H1 (cell line): ENCODE measurements around the gene CWC27. TPM values are rescaled to one million over a fixed set of nuclear protein-coding genes. Genes with fewer than 3 reads are reported as not detected.

Experiments used
- CTCF ChIA-PET: fragments of 300-600 bp; sonication (Branson Sonifier 250); formaldehyde crosslinking; loops from one replicate; lab custom pipeline; 2021; ENCODE audit not compliant: partially characterized antibody; lab: Charles Lee
- POLR2A ChIA-PET: fragments of 300-600 bp; sonication (Branson Sonifier 250); formaldehyde crosslinking; loops from one replicate; lab custom pipeline; 2021; ENCODE audit warnings: inconsistent platforms; ENCODE audit not compliant: partially characterized antibody; lab: Charles Lee
- DNase-seq, 2 experiments: peaks; one replicate each; pipeline versions ENCODE4 v3.0.0 to v3.0.0-alpha.2; 2010 to 2022; ENCODE audit warnings: low spot score in 2 of 2, low read depth in 1 of 2, mixed read lengths in 1 of 2
- FAIRE-seq: peaks from 2 replicates; lab custom pipeline; 2011; peaks lifted over from hg19 to GRCh38; lab: Jason Lieb, UNC
- H2AFZ ChIP-seq: 2 replicates; pipeline ENCODE4 v1.8.1; 2012; ENCODE audit warnings: low read length, inconsistent platforms
- H2AK5ac ChIP-seq: 2 replicates; pipeline ENCODE4 v1.6.1; 2013; ENCODE audit warnings: low read depth, low read length
- H2BK120ac ChIP-seq: replicated peaks from 2 replicates; pipeline ENCODE3; 2013; ENCODE audit warnings: low read depth, low read length, inconsistent platforms
- H2BK12ac ChIP-seq: 2 replicates; pipeline ENCODE4 v1.6.1; 2013; ENCODE audit warnings: low read depth, low read length
- H2BK15ac ChIP-seq: 2 replicates; pipeline ENCODE4 v1.6.1; 2013; ENCODE audit warnings: low read length
- H2BK20ac ChIP-seq: 2 replicates; pipeline ENCODE4 v1.6.1; 2013; ENCODE audit warnings: low read length
- H2BK5ac ChIP-seq: 2 replicates; pipeline ENCODE4 v1.6.1; 2013; ENCODE audit warnings: low read depth, low read length
- H3K14ac ChIP-seq: 2 replicates; pipeline ENCODE4 v1.6.1; 2013; ENCODE audit warnings: inconsistent platforms; ENCODE audit not compliant: insufficient read length
- H3K18ac ChIP-seq: 2 replicates; pipeline ENCODE4 v1.6.1; 2013; ENCODE audit warnings: low read length; ENCODE audit errors: extremely low read depth
- H3K23ac ChIP-seq: 2 replicates; pipeline ENCODE4 v1.6.1; 2013; ENCODE audit warnings: inconsistent platforms; ENCODE audit not compliant: insufficient read length
- H3K23me2 ChIP-seq: 2 replicates; pipeline ENCODE4 v1.6.1; 2013; ENCODE audit warnings: low read depth, low read length
- H3K27ac ChIP-seq: 2 replicates; pipeline ENCODE4 v1.6.1; 2011; ENCODE audit warnings: low read depth, low read length, inconsistent platforms
- H3K27me3 ChIP-seq, 4 experiments: replicated peaks in 1 of 4; 1 replicate in 1 of 4; 2 replicates in 3 of 4; pipeline versions ENCODE4 v1.6.1 to v1.8.1; 2011 to 2013; ENCODE audit warnings: low read length in 3 of 4, mild to moderate bottlenecking in 3 of 4, inconsistent platforms in 2 of 4, mixed read lengths in 2 of 4, moderate library complexity in 1 of 4; ENCODE audit not compliant: control insufficient read depth in 3 of 4, insufficient read depth in 3 of 4; ENCODE audit errors: extremely low read depth in 1 of 4
- H3K36me3 ChIP-seq, 4 experiments: 2 replicates each; pipeline versions ENCODE4 v1.6.1 to v1.8.1; 2011 to 2013; ENCODE audit warnings: mild to moderate bottlenecking in 4 of 4, low read length in 3 of 4, moderate library complexity in 2 of 4, control low read depth in 1 of 4, inconsistent platforms in 1 of 4; ENCODE audit not compliant: insufficient read depth in 4 of 4, control insufficient read depth in 2 of 4
- H3K4ac ChIP-seq: replicated peaks from 2 replicates; pipeline ENCODE3; 2013; ENCODE audit warnings: low read length, low read depth, mixed read lengths, inconsistent platforms; ENCODE audit not compliant: insufficient read length
- H3K4me1 ChIP-seq, 4 experiments: replicated peaks in 1 of 4; 1 replicate in 1 of 4; 2 replicates in 3 of 4; pipeline versions ENCODE4 v1.6.1 to v1.8.1; 2011 to 2013; ENCODE audit warnings: low read length in 3 of 4, inconsistent platforms in 2 of 4, mixed read lengths in 1 of 4; ENCODE audit not compliant: insufficient read depth in 4 of 4, control insufficient read depth in 3 of 4
- H3K4me2 ChIP-seq, 2 experiments: 2 replicates each; pipeline versions ENCODE4 v1.6.1 to v1.8.1; 2011 to 2013; ENCODE audit warnings: low read depth in 2 of 2, low read length in 2 of 2, control low read depth in 1 of 2, inconsistent platforms in 1 of 2, mild to moderate bottlenecking in 1 of 2; ENCODE audit not compliant: insufficient read depth in 1 of 2
- H3K4me3 ChIP-seq, 4 experiments: fragments of 200-600, 300-600 bp in 1 of 4; sonication (generic), shearing (Covaris generic), sonication (Bioruptor Twin) in 1 of 4; 2 replicates each; pipeline versions ENCODE4 v1.5.1 to v1.8.1; 2011 to 2016; ENCODE audit warnings: low read length in 4 of 4, low read depth in 3 of 4, control low read depth in 2 of 4, inconsistent platforms in 2 of 4, mild to moderate bottlenecking in 2 of 4, mixed read lengths in 1 of 4, moderate library complexity in 1 of 4; ENCODE audit not compliant: insufficient read depth in 2 of 4; ENCODE audit errors: extremely low read depth in 1 of 4
- H3K56ac ChIP-seq: replicated peaks from 2 replicates; pipeline ENCODE3; 2013; ENCODE audit warnings: low read depth, mild to moderate bottlenecking, mixed read lengths, low read length, inconsistent platforms; ENCODE audit not compliant: insufficient read length
- H3K79me1 ChIP-seq: 2 replicates; pipeline ENCODE4 v1.6.1; 2013; ENCODE audit warnings: low read depth, low read length, control low read depth
- H3K79me2 ChIP-seq, 2 experiments: 2 replicates each; pipeline versions ENCODE4 v1.6.1 to v1.8.1; 2012 to 2013; ENCODE audit warnings: low read length in 2 of 2, mild to moderate bottlenecking in 2 of 2, inconsistent platforms in 1 of 2; ENCODE audit not compliant: insufficient read depth in 2 of 2, control insufficient read depth in 1 of 2
- H3K9ac ChIP-seq, 4 experiments: replicated peaks in 1 of 4; 1 replicate in 1 of 4; 2 replicates in 3 of 4; pipeline versions ENCODE4 v1.6.1 to v1.8.1; 2011 to 2013; ENCODE audit warnings: low read depth in 3 of 4, low read length in 3 of 4, control low read depth in 2 of 4, mild to moderate bottlenecking in 2 of 4, moderate library complexity in 2 of 4, inconsistent platforms in 1 of 4; ENCODE audit errors: extremely low read depth in 1 of 4
- H3K9me3 ChIP-seq, 2 experiments: 2 replicates each; pipeline versions ENCODE4 v1.6.1 to v1.8.1; 2012 to 2013; ENCODE audit warnings: mild to moderate bottlenecking in 2 of 2, moderate library complexity in 2 of 2, control low read depth in 1 of 2, inconsistent platforms in 1 of 2, low read depth in 1 of 2, low read length in 1 of 2, mixed read lengths in 1 of 2; ENCODE audit not compliant: insufficient read depth in 2 of 2
- H4K20me1 ChIP-seq, 2 experiments: replicated peaks in 1 of 2; 2 replicates each; pipeline versions ENCODE3 to v1.8.1; 2011 to 2013; ENCODE audit warnings: inconsistent platforms in 2 of 2, low read length in 2 of 2, mild to moderate bottlenecking in 1 of 2; ENCODE audit not compliant: insufficient read depth in 2 of 2, control insufficient read depth in 1 of 2
- H4K5ac ChIP-seq: 2 replicates; pipeline ENCODE4 v1.6.1; 2013; ENCODE audit warnings: low read length, low read depth, mixed read lengths, inconsistent platforms; ENCODE audit not compliant: insufficient read length
- H4K8ac ChIP-seq: 2 replicates; pipeline ENCODE4 v1.8.0; 2013; ENCODE audit warnings: mild to moderate bottlenecking, moderate library complexity, low read length, inconsistent platforms; ENCODE audit not compliant: insufficient read depth; ENCODE audit errors: extremely low read depth
- H4K91ac ChIP-seq: replicated peaks from 2 replicates; pipeline ENCODE3; 2013; ENCODE audit warnings: low read length, mixed read lengths, inconsistent platforms; ENCODE audit not compliant: insufficient read length
- ASH2L ChIP-seq: fragments of 200-600, 300-600 bp; sonication (generic); IDR thresholded peaks from one replicate; pipeline ENCODE4 v1.7.1; 2017; ENCODE audit warnings: low read length
- BCL11A ChIP-seq, 2 experiments: IDR thresholded peaks; one replicate each; pipeline ENCODE4 v1.6.1; 2011; ENCODE audit warnings: low read depth in 2 of 2, low read length in 2 of 2, mild to moderate bottlenecking in 2 of 2
- BRCA1 ChIP-seq: IDR thresholded peaks from 2 replicates; pipeline ENCODE4 v1.6.1; 2012; ENCODE audit warnings: low read depth, low read length, improper control_type of control experiment
- EP300 ChIP-seq, 2 experiments: IDR thresholded peaks; 1 replicate in 1 of 2; 2 replicates in 1 of 2; pipeline ENCODE4 v1.6.1; 2011 to 2012; ENCODE audit warnings: low read depth in 2 of 2, low read length in 2 of 2, mild to moderate bottlenecking in 2 of 2, borderline replicate concordance in 1 of 2, inconsistent platforms in 1 of 2, moderate library complexity in 1 of 2
- FOSL1 ChIP-seq: IDR thresholded peaks from 2 replicates; pipeline ENCODE4 v1.6.1; 2011; ENCODE audit warnings: mild to moderate bottlenecking, low read depth, low read length, moderate library complexity; ENCODE audit not compliant: insufficient read depth
- MAFK ChIP-seq: IDR thresholded peaks from 2 replicates; pipeline ENCODE4 v1.6.1; 2012; ENCODE audit warnings: low read depth, mild to moderate bottlenecking, improper control_type of control experiment, low read length
- RXRA ChIP-seq: IDR thresholded peaks from 2 replicates; pipeline ENCODE4 v1.6.1; 2011; ENCODE audit warnings: low read depth, mild to moderate bottlenecking, low read length, moderate library complexity; ENCODE audit not compliant: insufficient read depth
- SIRT6 ChIP-seq: IDR thresholded peaks from one replicate; pipeline ENCODE4 v1.7.1; 2012; ENCODE audit warnings: low read length, inconsistent platforms
- SP2 ChIP-seq: IDR thresholded peaks from 2 replicates; pipeline ENCODE4 v1.6.1; 2012; ENCODE audit warnings: mild to moderate bottlenecking, low read length, inconsistent platforms
- SRF ChIP-seq: IDR thresholded peaks from 2 replicates; pipeline ENCODE4 v1.6.1; 2011; ENCODE audit warnings: mild to moderate bottlenecking, low read depth, low read length, moderate library complexity
- TAF7 ChIP-seq: optimal IDR thresholded peaks from 2 replicates; pipeline ENCODE3; 2011; ENCODE audit warnings: low read depth, mild to moderate bottlenecking, inconsistent platforms, low read length, moderate library complexity, borderline replicate concordance
- WGBS, 2 experiments: shearing (Covaris generic) in 1 of 2; methylation state at CpG; one replicate each; pipeline versions ENCODE4 v1.1.6 to v1.1.7; 2013 to 2015; ENCODE audit warnings: low lambda C conversion rate in 2 of 2, mixed read lengths in 2 of 2, inconsistent platforms in 1 of 2, low coverage in 1 of 2, missing lambda C conversion rate in 1 of 2; ENCODE audit not compliant: insufficient replicate concordance in 2 of 2, insufficient coverage in 1 of 2, insufficient read length in 1 of 2; ENCODE audit errors: extremely low coverage in 1 of 2, missing lambda C conversion rate in 1 of 2; 5-methylcytosine and 5-hydroxymethylcytosine counted together
- polyA plus RNA-seq, 7 experiments: library from polyadenylated mRNA; depleted of rRNA in 3 of 7; stranded (reverse) in 5 of 7; unstranded in 2 of 7; fragments of >200 nt in 5 of 7; fragments of 200-250 nt in 2 of 7; gene quantifications; 1 replicate in 5 of 7; 2 replicates in 1 of 7; 4 replicates in 1 of 7; pipeline versions ENCODE4 v1.2.1 to v1.2.3, GENCODE V29; 2011 to 2013; ENCODE audit warnings: missing spikeins in 2 of 7, mixed read lengths in 2 of 7
- total RNA-seq: library from RNA; stranded (reverse); fragmentation: NEBNext Ultra II Directional; extraction: Animal tissue kit (Norgen Biotek cat#: 25700); gene quantifications from 2 replicates; pipeline ENCODE4 v1.2.1, GENCODE V29; 2021

CWC27 gene
- total and polyA plus RNA-seq, 2 of the 8 experiments (the other 6 are each of a cell fraction or from before 2014, with no cell fraction given), result 24.9 to 43.4 TPM

DNA sequence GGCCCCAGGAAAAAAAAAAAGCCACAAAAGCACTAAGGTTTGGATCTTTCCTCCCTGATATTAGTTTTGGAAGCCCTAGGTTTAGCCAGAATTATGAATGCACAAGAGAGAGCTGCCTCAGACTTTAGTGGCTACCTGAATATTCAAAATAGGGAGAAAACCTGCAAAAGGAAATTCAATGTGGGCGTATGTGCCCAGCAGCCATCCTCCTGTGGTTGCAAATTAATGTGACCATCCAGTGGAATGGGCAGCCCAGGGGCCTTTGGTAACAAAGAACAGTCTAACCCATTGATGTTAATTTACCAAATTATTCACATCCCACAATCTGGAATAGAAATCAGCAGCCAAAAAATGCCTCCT, 298.4 kb downstream of the CWC27 start:
- ChIA-PET POLR2A (no interaction called here), CTCF (interaction anchor here (0.7 to 1.7 kb wide), 3 partner anchors 19 to 417 kb away, joined by 3 to 4 read pairs (median 3); no protein-coding TSS in a partner anchor)
- no peaks in the 10 kb centered on the region for H4K20me1 ChIP-seq
- H2BK120ac ChIP-seq, result no peak overlapping the region
- H2BK20ac ChIP-seq, result no peak overlapping the region
- DNase-seq, result no peak
- H4K8ac ChIP-seq, result no peak overlapping the region
- no peak overlapping the region for H4K5ac ChIP-seq
- no peak for TF ChIP-seq TAF7
- TF ChIP-seq SP2, result no peak
- no peak for TF ChIP-seq SIRT6
- no peak for TF ChIP-seq BRCA1
- TF ChIP-seq BCL11A (IDR thresholded peaks at IDR 0.05; ENCODE audit: low read depth in 2 of 2, low read length in 2 of 2), result no peak
- no peak for TF ChIP-seq FOSL1
- TF ChIP-seq EP300 (IDR thresholded peaks at IDR 0.05; ENCODE audit: borderline replicate concordance in 1 of 2, low read depth in 2 of 2, low read length in 2 of 2), result no peak
- TF ChIP-seq SRF, result no peak
- TF ChIP-seq RXRA, result no peak
- no peak for TF ChIP-seq MAFK
- no peak for TF ChIP-seq ASH2L
- TF ChIP-seq, all 59 proteins: peak for 0
- H3K23ac ChIP-seq, result no peak overlapping the region
- WGBS, 2 experiments, result 83% methylated on average over 1 of the region's 1 CpG; no CpG with 5 or more reads in 1 of the 2 experiments
- no peaks in the 10 kb centered on the region for H3K9me3 ChIP-seq
- no peaks in the 10 kb centered on the region for H3K27me3 ChIP-seq
- no peak for FAIRE-seq
- no peak overlapping the region for H3K56ac ChIP-seq
- no peak overlapping the region for H2BK15ac ChIP-seq
- H3K27ac ChIP-seq, result no peak overlapping the region
- H3K14ac ChIP-seq, result no peak overlapping the region
- H3K9ac ChIP-seq, result no peak overlapping the region; a peak in 1 of 7 replicates
- H2BK5ac ChIP-seq, result no peak overlapping the region
- H3K4me3 ChIP-seq, result no peak overlapping the region
- no peak overlapping the region for H2AFZ ChIP-seq
- no peak overlapping the region for H3K4ac ChIP-seq
- no peak overlapping the region for H4K91ac ChIP-seq
- no peaks in the 10 kb centered on the region for H3K36me3 ChIP-seq
- no peak overlapping the region for H2BK12ac ChIP-seq
- H3K79me2 ChIP-seq, result no peaks in the 10 kb centered on the region
- H3K23me2 ChIP-seq, result no peaks in the 10 kb centered on the region
- H3K18ac ChIP-seq, result no peak overlapping the region
- H3K4me2 ChIP-seq, result no peak overlapping the region
- peaks cover 0 to 7% (median 3%) of the 10 kb centered on the region in 4 experiments; a peak in 3 of 7 replicates for H3K4me1 ChIP-seq
- H3K79me1 ChIP-seq, result no peaks in the 10 kb centered on the region
- no peak overlapping the region for H2AK5ac ChIP-seq
